GM23338 (cell line): ENCODE results near the gene MUC5AC. TPM values are rescaled to one million over a fixed set of nuclear protein-coding genes. Genes with fewer than 3 reads are reported as not detected.

Source experiments
- ATAC-seq: fragments of 200-7000 bp; cut with Tn5 transposase; 3 replicates; pipeline ENCODE4 v1.9.1; 2020
- DNase-seq: peaks from one replicate; pipeline ENCODE4 v3.0.0-alpha.2; 2015; ENCODE audit warnings: low spot score
- H2AFZ ChIP-seq: fragments of 200-600 bp; sonication (generic); 2 replicates; pipeline ENCODE4 v1.8.0; 2016; ENCODE audit warnings: antibody characterized with exemption, mild to moderate bottlenecking, moderate library complexity
- H3F3A ChIP-seq: fragments of 200-600 bp; sonication (generic); replicated peaks from 2 replicates; pipeline ENCODE4 v1.8.0; 2017; ENCODE audit warnings: antibody characterized with exemption, mixed run types, low read depth
- H3K27ac ChIP-seq: fragments of 200-600 bp; sonication (generic); 2 replicates; pipeline ENCODE4 v1.6.1; 2016; ENCODE audit warnings: low read depth
- H3K27me3 ChIP-seq: fragments of 200-600 bp; sonication (generic); 2 replicates; pipeline ENCODE4 v1.8.0; 2016; ENCODE audit warnings: mild to moderate bottlenecking, mixed run types, moderate library complexity; ENCODE audit not compliant: insufficient read depth
- H3K36me3 ChIP-seq: fragments of 200-600 bp; sonication (generic); 2 replicates; pipeline ENCODE4 v1.8.0; 2016; ENCODE audit warnings: mild to moderate bottlenecking; ENCODE audit not compliant: insufficient read depth
- H3K4me1 ChIP-seq: fragments of 200-600 bp; sonication (generic); 2 replicates; pipeline ENCODE4 v1.8.0; 2016; ENCODE audit warnings: mild to moderate bottlenecking, moderate library complexity; ENCODE audit not compliant: insufficient read depth
- H3K4me2 ChIP-seq: fragments of 200-600 bp; sonication (generic); 2 replicates; pipeline ENCODE4 v1.7.1; 2017; ENCODE audit warnings: mixed run types
- H3K4me3 ChIP-seq: fragments of 200-600 bp; sonication (generic); 2 replicates; pipeline ENCODE4 v1.6.1; 2016; ENCODE audit warnings: mixed run types
- H3K79me2 ChIP-seq: fragments of 200-600 bp; sonication (generic); replicated peaks from 2 replicates; pipeline ENCODE4 v1.8.0; 2017; ENCODE audit warnings: mild to moderate bottlenecking; ENCODE audit not compliant: insufficient read depth
- H3K9me2 ChIP-seq: fragments of 200-600 bp; sonication (generic); 2 replicates; pipeline ENCODE4 v1.8.0; 2017; ENCODE audit not compliant: insufficient read depth
- H4K20me1 ChIP-seq: fragments of 200-600 bp; sonication (generic); replicated peaks from 2 replicates; pipeline ENCODE4 v1.8.0; 2017; ENCODE audit warnings: mild to moderate bottlenecking; ENCODE audit not compliant: insufficient read depth
- H3K27ac Mint-ChIP-seq: 2 replicates; pipeline ENCODE4 v1.8.0; 2020; ENCODE audit warnings: inconsistent platforms, mild to moderate bottlenecking, moderate library complexity, mixed read lengths
- H3K27me3 Mint-ChIP-seq: 3 replicates; pipeline ENCODE4 v1.8.0; 2022; ENCODE audit warnings: low read depth, mild to moderate bottlenecking, moderate library complexity, mixed read lengths, inconsistent platforms; ENCODE audit not compliant: insufficient read depth, poor library complexity
- H3K36me3 Mint-ChIP-seq: 3 replicates; pipeline ENCODE4 v1.8.0; 2021; ENCODE audit warnings: low read depth, mild to moderate bottlenecking, inconsistent platforms, moderate library complexity, mixed read lengths
- H3K4me1 Mint-ChIP-seq: 3 replicates; pipeline ENCODE4 v1.8.0; 2020; ENCODE audit warnings: mild to moderate bottlenecking, inconsistent platforms, mixed read lengths
- H3K4me3 Mint-ChIP-seq: 3 replicates; pipeline ENCODE4 v1.8.0; 2021; ENCODE audit warnings: moderate library complexity, mild to moderate bottlenecking, inconsistent platforms, mixed read lengths
- H3K9me3 Mint-ChIP-seq: 3 replicates; pipeline ENCODE4 v1.8.0; 2020; ENCODE audit warnings: moderate library complexity, mild to moderate bottlenecking, inconsistent platforms, mixed read lengths
- CREB1 ChIP-seq: fragments of 250-450 bp; sonication (Bioruptor Pico); IDR thresholded peaks from 2 replicates; pipeline ENCODE4 v1.5.0; 2020; ENCODE audit warnings: low read depth, mild to moderate bottlenecking, moderate library complexity
- CTCF ChIP-seq, 2 experiments: fragments of 200-600 bp in 1 of 2; sonication (generic) in 1 of 2; conservative IDR thresholded peaks; 2 replicates each; pipeline versions ENCODE4 v1.5.1 to v1.6.1; 2016 to 2017; ENCODE audit warnings: antibody characterized with exemption in 2 of 2, low read depth in 2 of 2, mild to moderate bottlenecking in 2 of 2, moderate library complexity in 1 of 2
- ETS1 ChIP-seq: IDR thresholded peaks from 2 replicates; pipeline ENCODE4 v1.6.1; 2016; ENCODE audit warnings: antibody characterized with exemption
- EZH2 ChIP-seq: fragments of 200-600 bp; sonication (generic); IDR thresholded peaks from one replicate; pipeline ENCODE4 v1.8.0; 2017; ENCODE audit warnings: antibody characterized with exemption, mild to moderate bottlenecking, low read depth; ENCODE audit not compliant: unreplicated experiment
- JUNB ChIP-seq: IDR thresholded peaks from one replicate; pipeline ENCODE4 v1.6.1; 2016; ENCODE audit warnings: antibody characterized with exemption; ENCODE audit not compliant: unreplicated experiment
- POLR2AphosphoS5 ChIP-seq: IDR thresholded peaks from 2 replicates; pipeline ENCODE4 v1.6.1; 2016; ENCODE audit warnings: antibody characterized with exemption, low read depth
- REST ChIP-seq: IDR thresholded peaks from one replicate; pipeline ENCODE4 v1.6.1; 2018; ENCODE audit warnings: antibody characterized with exemption; ENCODE audit not compliant: unreplicated experiment
- STAT1 ChIP-seq: IDR thresholded peaks from one replicate; pipeline ENCODE4 v1.6.1; 2016; ENCODE audit warnings: antibody characterized with exemption; ENCODE audit not compliant: unreplicated experiment
- ZNF114 ChIP-seq: fragments of 250-450 bp; sonication (Bioruptor Pico); IDR thresholded peaks from 2 replicates; pipeline ENCODE4 v1.5.0; 2020; ENCODE audit warnings: mild to moderate bottlenecking, moderate library complexity
- ZNF331 ChIP-seq: fragments of 250-450 bp; sonication (Bioruptor Pico); IDR thresholded peaks from 2 replicates; pipeline ENCODE4 v1.5.0; 2020; ENCODE audit warnings: low read depth, mild to moderate bottlenecking, moderate library complexity
- ZNF462 ChIP-seq: fragments of 250-450 bp; sonication (Bioruptor Pico); IDR thresholded peaks from 2 replicates; pipeline ENCODE4 v1.5.0; 2020; ENCODE audit warnings: mild to moderate bottlenecking, moderate library complexity
- polyA plus RNA-seq: library from polyadenylated mRNA; unstranded; fragments of >200 nt; fragmentation: Nextera tagmentation; extraction: Ambion mirVana; gene quantifications from 2 replicates; pipeline ENCODE4 v1.2.1, GENCODE V29; 2016
- total RNA-seq: library from RNA; depleted of rRNA; stranded (reverse); fragments of >200 nt; shearing (Covaris generic); gene quantifications from 2 replicates; pipeline ENCODE4 v1.2.3, GENCODE V29; 2014

The MUC5AC gene
- total and polyA plus RNA-seq, 2 experiments from 2014 or later, result not detected

- TF ChIP-seq ETS1 (no peak), CREB1 (CRISPR knock-in tag) (no peak), STAT1 (no peak), ZNF331 (CRISPR knock-in tag) (no peak), EZH2 (no peak), CTCF (conservative IDR thresholded peaks at IDR 0.05; ENCODE audit: low read depth in 2 of 2) (no peak), ZNF114 (CRISPR knock-in tag) (no peak), ZNF462 (CRISPR knock-in tag) (no peak), JUNB (no peak), REST (no peak), POLR2AphosphoS5 (no peak)
- no peaks in the 10 kb centered on the region for H3K36me3 Mint-ChIP-seq
- Histone ChIP-seq H3K27ac (no peak overlapping the region), H3K4me3 (no peak overlapping the region), H2AFZ (no peak overlapping the region), H3K4me1 (no peaks in the 10 kb centered on the region), H3K79me2 (no peaks in the 10 kb centered on the region), H4K20me1 (no peaks in the 10 kb centered on the region), H3K27me3 (no peaks in the 10 kb centered on the region), H3K9me2 (no peaks in the 10 kb centered on the region), H3K36me3 (no peaks in the 10 kb centered on the region), H3K4me2 (no peak overlapping the region), H3F3A (no peaks in the 10 kb centered on the region)
- ATAC-seq (no peak), DNase-seq (no peak)
- H3K9me3 Mint-ChIP-seq, result no peaks in the 10 kb centered on the region
- H3K27me3 Mint-ChIP-seq, result peaks cover 8% of the 10 kb centered on the region
- H3K27ac Mint-ChIP-seq, result no peak overlapping the region
- H3K4me1 Mint-ChIP-seq, result no peaks in the 10 kb centered on the region; the same call in 2 of the 3 replicates
- no peak overlapping the region for H3K4me3 Mint-ChIP-seq
These were observed 39.8 kb upstream of the MUC5AC start for GRCh38 chr11:1117992-1118391.
